ENCODE data around the gene GOLGA6L10.
"Not testable (repeated sequence)": the region's sequence is repeated elsewhere in the genome, so short reads cannot be mapped to it uniquely, and the experiment has no call there.

The GOLGA6L10 gene

GRCh38 chr15:82342632-82343374 lies 6.5 kb downstream of the GOLGA6L10 start:
- not testable (repeated sequence) for DNase-seq (ENCODE audit: low spot score)

GRCh38 chr15:82338573-82338972 lies 10.7 kb downstream of the GOLGA6L10 start:
- DNase-seq (ENCODE audit: low spot score), result not testable (repeated sequence)

- not testable (repeated sequence) for DNase-seq (ENCODE audit: low spot score)
Observed at GRCh38 chr15:82338053-82338452, 11.2 kb downstream of the GOLGA6L10 start.

- not testable (repeated sequence) for DNase-seq (ENCODE audit: low spot score)
Observed at GRCh38 chr15:82337051-82337450, 12.2 kb downstream of the GOLGA6L10 start.

- not testable (repeated sequence) for DNase-seq (ENCODE audit: low spot score)
Observed at GRCh38 chr15:82336180-82336647, 13.1 kb downstream of the GOLGA6L10 start.

GRCh38 chr15:82335006-82335405 lies 14.3 kb downstream of the GOLGA6L10 start:
- DNase-seq (ENCODE audit: low spot score), result not testable (repeated sequence)

GRCh38 chr15:82334554-82334932 lies 14.7 kb downstream of the GOLGA6L10 start:
- not testable (repeated sequence) for DNase-seq (ENCODE audit: low spot score)

GRCh38 chr15:82333603-82334553 lies 15.4 kb downstream of the GOLGA6L10 start:
- DNase-seq (ENCODE audit: low spot score), result not testable (repeated sequence)

- DNase-seq (ENCODE audit: low spot score), result not testable (repeated sequence)
Observed at GRCh38 chr15:82332711-82333602, 16.3 kb downstream of the GOLGA6L10 start.

GRCh38 chr15:82331576-82332304 lies 17.5 kb downstream of the GOLGA6L10 start:
- not testable (repeated sequence) for DNase-seq (ENCODE audit: low spot score)

- not testable (repeated sequence) for DNase-seq (ENCODE audit: low spot score)
Observed at GRCh38 chr15:82330921-82331320, 18.4 kb downstream of the GOLGA6L10 start.

GRCh38 chr15:82329039-82329438 lies 20.2 kb downstream of the GOLGA6L10 start:
- DNase-seq (ENCODE audit: low spot score), result not testable (repeated sequence)

- DNase-seq (ENCODE audit: low spot score), result not testable (repeated sequence)
Observed at GRCh38 chr15:82327372-82327771, 21.9 kb downstream of the GOLGA6L10 start.

- not testable (repeated sequence) for DNase-seq (ENCODE audit: low spot score)
Observed at GRCh38 chr15:82326896-82327295, 22.4 kb downstream of the GOLGA6L10 start.

GRCh38 chr15:82325646-82326045 lies 23.6 kb downstream of the GOLGA6L10 start:
- not testable (repeated sequence) for DNase-seq (ENCODE audit: low spot score)

GRCh38 chr15:82324831-82325230 lies 24.4 kb downstream of the GOLGA6L10 start:
- DNase-seq (ENCODE audit: low spot score), result not testable (repeated sequence)

GRCh38 chr15:82322488-82322887 lies 26.8 kb downstream of the GOLGA6L10 start:
- not testable (repeated sequence) for DNase-seq (ENCODE audit: low spot score)

GRCh38 chr15:82320861-82321260 lies 28.4 kb downstream of the GOLGA6L10 start:
- not testable (repeated sequence) for DNase-seq (ENCODE audit: low spot score)

- DNase-seq (ENCODE audit: low spot score), result not testable (repeated sequence)
Observed at GRCh38 chr15:82319522-82320278, 29.6 kb downstream of the GOLGA6L10 start.

- not testable (repeated sequence) for DNase-seq (ENCODE audit: low spot score)
Observed at GRCh38 chr15:82318281-82318680, 31.0 kb downstream of the GOLGA6L10 start.

Data from pons (tissue), 1 donor.